Coronary artery (tissue), 2 donors: ENCODE results near the gene C2CD2.

Experiments
- DNase-seq: peaks from one replicate; pipeline ENCODE4 v3.0.0-alpha.2; 2017; ENCODE audit warnings: low spot score
- H3K27ac ChIP-seq, 2 donors: fragments of 200-600 bp; sonication (generic); one replicate each; pipeline ENCODE4 v1.5.1; 2016 to 2019
- H3K4me3 ChIP-seq: fragments of 200-600 bp; sonication (generic); 2 replicates; pipeline ENCODE4 v1.5.1; 2016; ENCODE audit warnings: mild to moderate bottlenecking, moderate library complexity
- TF ChIP-seq, protein P1 (sequence below): fragments of 200-600 bp; sonication (generic); IDR thresholded peaks from one replicate; pipeline ENCODE4 v1.5.1; 2019; ENCODE audit warnings: antibody characterized with exemption

The C2CD2 gene

DNA sequence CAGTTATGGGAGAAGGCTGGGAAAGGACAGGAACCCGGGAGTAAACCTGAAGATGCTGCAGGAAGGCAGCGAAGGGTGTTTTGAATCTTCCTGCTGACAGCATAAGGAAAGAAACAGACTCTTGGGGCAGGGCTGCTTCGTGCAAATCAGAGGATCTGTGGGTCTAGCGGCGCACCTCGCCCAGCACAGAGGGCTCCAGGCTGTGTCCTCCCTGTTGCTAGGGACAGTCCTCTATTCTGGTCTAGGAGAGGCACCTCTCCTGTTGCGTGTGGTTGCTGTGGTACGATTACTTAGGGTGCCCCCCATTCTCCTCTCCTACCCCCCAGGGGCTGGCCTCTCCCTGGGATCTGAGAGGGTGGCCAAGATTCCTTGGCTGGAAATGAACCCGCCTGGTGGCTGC, 11.4 kb downstream of the C2CD2 start:
- TF ChIP-seq, protein P1, sequence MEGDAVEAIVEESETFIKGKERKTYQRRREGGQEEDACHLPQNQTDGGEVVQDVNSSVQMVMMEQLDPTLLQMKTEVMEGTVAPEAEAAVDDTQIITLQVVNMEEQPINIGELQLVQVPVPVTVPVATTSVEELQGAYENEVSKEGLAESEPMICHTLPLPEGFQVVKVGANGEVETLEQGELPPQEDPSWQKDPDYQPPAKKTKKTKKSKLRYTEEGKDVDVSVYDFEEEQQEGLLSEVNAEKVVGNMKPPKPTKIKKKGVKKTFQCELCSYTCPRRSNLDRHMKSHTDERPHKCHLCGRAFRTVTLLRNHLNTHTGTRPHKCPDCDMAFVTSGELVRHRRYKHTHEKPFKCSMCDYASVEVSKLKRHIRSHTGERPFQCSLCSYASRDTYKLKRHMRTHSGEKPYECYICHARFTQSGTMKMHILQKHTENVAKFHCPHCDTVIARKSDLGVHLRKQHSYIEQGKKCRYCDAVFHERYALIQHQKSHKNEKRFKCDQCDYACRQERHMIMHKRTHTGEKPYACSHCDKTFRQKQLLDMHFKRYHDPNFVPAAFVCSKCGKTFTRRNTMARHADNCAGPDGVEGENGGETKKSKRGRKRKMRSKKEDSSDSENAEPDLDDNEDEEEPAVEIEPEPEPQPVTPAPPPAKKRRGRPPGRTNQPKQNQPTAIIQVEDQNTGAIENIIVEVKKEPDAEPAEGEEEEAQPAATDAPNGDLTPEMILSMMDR = no peak
- Histone ChIP-seq H3K27ac (peak overlapping the region in 1 of 2 donors; percentile 4), H3K4me3 (no peak overlapping the region)
- DNase-seq = no peak

DNA sequence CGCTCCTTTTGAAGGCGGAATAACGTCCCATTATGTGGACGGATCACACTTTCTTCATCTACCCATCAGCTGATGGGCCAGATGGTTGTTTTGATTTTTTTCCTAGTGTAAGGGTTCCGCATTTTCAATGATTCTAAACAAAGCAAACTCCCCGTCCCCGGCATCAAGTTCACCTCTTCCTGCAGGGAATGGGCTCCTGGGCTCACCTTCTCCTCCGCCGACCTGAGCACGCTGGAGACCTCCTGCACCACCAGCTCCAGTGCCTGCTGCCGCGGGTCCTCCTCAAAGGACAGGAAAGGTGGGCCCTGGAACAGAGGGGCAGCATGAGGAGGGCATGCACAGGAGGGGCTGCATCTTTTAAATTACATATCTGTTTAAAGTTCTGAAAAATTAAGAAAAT, 11.9 kb downstream of the C2CD2 start:
- TF ChIP-seq, protein P1 = no peak
- no peak for DNase-seq

DNA sequence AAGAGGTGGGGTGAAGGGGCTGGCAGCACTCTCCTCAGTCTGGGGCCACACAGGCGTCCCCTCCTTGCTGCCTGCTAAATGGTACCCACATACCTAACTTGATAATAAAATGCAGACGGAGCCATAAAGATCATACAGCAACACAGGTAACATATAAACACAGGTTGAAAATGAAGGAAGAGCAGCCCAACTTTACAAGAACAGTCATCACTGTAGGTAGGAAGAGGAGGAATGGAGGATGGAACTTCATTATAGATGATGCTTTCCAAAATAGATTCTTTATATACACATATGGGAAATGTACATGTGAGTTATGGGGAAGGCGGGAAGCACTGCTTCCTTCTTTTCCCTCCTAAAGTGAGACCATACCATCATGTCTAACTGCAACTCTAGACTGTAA, 13.4 kb downstream of the C2CD2 start:
- Histone ChIP-seq H3K27ac (no peak overlapping the region), H3K4me3 (no peak overlapping the region)
- TF ChIP-seq, protein P1 = no peak
- DNase-seq = no peak

More for the DNA sequence above, 11.9 kb downstream of the C2CD2 start:
- H3K27ac ChIP-seq = no peak overlapping the region
- H3K4me3 ChIP-seq = no peak overlapping the region

DNA sequence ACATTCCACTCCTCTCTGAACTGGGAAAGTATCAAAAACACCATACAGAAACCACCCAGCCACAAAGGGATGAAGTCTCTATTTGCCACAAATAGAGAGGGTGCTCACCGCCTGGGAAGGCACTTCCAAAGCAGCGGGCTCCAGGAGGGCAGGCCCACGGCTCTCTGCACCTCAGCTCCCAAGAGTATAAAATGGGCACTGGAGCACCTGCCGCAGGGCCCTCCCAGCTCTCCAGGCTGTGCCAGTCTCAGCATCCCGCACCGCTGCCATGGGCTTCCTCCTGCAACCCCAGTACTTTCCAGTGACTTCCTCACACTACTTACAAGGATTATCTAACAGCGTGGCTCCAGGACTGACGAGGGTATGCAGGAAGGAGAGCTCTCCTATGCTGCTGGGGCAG, 14.4 kb downstream of the C2CD2 start:
- TF ChIP-seq, protein P1 = no peak
- no peak for DNase-seq
- no peak overlapping the region for H3K4me3 ChIP-seq
- no peak overlapping the region for H3K27ac ChIP-seq

DNA sequence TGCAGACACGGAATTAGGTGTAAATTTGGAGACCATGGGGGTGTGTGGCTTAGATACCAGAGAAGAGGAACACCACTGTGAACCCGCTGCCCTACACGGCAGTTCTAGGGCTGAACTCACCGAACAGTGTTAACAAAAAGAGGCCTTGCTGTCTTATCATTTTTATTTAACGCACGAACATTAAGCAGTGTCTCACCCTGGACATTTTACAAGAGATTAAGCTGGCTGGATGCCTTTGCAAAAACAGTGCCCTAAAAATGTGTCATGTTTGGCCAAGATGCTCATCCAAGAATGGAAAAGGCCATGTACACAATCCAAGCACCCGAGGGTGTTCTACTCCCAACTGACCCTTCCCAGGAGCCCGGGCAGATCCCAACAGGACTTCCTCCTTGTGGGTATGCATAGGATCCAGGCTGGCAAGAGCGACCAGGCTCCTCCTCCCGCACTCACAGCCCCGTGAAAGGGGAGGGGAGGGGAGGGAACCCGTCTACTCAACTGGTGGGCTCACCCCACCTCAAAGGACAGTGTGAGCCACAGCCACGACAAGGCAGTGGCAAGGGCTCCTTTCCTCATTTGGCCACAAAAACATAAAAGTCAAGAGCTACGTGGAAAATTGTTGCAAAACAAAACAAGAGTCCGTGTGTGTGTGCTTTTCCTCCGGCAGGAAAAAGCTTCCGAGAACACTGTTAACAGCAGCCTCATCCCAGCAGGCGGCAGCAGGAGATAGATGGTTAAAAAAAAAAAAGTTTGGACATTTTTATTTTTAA, 20.3 kb downstream of the C2CD2 start:
- peak overlapping the region; percentile 74 to 88 for H3K27ac ChIP-seq
- DNase-seq = no peak
- TF ChIP-seq, protein P1 = no peak
- peak overlapping the region; percentile 65 for H3K4me3 ChIP-seq

DNA sequence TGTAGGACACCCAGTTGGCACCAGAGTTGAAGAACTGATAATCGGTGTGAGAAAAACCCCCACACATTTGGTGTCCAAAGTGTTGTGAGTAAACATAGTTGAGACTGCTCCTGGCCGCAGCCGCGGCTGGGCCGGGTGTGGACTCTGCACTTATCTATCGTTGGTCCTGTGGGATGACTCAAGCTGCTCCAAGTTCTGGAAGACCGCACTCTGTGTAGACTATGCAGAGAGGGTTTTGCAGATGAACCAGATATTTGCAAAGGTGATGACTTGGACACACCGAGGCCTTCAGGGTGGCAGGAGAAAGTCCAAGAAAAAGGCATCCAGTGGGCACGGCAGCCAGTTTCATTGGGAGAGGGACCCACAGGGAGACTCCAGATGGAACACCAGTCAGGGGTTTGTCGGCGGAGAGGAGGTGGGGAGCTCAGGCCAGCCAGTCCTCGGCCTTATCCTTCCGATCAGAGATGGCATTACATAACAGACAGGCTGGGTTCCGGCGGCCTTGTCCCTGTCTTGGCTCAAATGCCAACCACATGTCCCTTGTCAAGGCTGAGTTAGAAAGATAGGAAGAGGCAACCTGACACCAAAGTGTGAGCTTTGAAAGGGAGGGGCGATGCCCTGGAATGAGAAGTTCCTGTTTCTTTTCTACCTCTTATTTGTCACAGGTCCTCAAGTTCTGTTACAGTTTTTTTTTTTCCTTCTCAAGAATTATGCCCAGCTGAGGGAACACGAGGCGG, 21.1 kb downstream of the C2CD2 start:
- Histone ChIP-seq H3K27ac (peak overlapping the region; percentile 74 to 88), H3K4me3 (peak overlapping the region; percentile 65)
- TF ChIP-seq, protein P1 = no peak
- no peak for DNase-seq
